ENCODE measurements around the gene PDK3.

The PDK3 gene

DNA sequence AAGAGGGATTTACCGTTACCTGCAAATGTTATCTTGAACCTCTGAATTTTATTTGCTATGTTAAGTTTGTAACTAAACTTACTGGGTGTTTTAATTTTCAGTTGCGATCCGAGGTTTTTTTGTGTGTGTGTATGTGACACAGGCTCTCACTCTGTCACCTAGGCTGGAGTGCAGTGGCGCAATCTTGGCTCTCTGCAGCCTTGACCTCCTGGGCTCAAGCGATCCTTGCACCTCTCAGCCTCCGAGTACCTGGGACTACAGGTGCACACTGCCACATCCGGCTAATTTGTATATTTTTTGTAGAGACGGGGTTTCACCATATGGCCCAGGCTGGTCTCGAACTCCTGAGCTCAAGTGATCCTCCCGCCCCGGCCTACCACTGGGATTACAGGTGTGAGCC, 18.5 kb downstream of the PDK3 start:
- DNase-seq = no peak

DNA sequence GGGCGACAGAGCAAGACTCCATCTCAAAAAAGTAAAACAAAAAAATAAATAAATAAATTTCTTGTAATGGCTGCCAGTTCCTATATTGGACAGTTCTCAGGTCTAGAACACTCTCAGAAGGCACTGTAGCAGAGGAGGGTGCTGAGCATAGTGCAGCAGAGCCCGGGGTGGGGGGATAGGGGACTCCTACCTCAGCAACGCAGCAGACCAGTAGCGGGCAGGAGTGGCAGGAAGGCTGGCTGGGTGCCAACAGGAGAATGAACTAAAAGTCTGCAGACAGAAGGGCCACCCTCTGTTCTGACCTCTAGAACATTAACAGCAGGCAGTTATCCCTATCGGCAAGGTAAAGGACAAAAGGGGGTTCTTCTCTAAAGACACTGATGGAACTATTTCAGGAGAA, 20.2 kb downstream of the PDK3 start:
- no peak for DNase-seq

DNA sequence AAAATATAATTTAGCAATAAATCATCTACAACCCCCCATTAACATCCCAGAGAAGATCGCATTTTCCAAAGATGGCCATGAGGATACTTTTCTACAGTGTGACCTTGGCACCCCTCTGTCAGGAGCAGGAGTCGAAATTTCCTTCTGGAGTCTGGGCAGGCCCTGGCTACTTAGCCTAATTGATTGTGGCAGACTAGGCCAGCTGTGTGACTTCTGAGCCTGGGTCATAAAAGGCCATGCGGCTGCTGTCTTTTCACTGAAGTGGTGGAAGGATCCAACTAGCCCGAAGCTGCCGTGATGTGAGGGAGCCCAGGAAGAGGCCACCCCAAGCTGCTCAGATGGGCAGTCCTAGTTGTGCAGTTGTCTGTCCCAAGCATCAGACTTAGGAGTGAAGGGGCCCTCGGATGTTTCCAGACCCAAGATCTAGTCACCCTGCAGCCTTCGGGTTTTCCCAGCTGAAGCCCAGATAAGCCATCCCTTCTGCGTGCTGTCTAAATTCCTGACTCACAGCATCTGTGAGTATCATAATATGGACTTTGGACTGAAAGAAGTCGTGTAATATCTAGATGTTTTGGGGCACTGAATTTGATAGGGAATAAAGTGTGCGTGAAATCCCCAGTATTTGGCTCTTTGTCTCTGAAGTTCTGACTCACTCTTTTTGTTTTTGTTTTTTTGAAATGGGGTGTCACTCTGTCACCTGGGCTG, 21.0 kb downstream of the PDK3 start:
- DNase-seq = no peak

DNA sequence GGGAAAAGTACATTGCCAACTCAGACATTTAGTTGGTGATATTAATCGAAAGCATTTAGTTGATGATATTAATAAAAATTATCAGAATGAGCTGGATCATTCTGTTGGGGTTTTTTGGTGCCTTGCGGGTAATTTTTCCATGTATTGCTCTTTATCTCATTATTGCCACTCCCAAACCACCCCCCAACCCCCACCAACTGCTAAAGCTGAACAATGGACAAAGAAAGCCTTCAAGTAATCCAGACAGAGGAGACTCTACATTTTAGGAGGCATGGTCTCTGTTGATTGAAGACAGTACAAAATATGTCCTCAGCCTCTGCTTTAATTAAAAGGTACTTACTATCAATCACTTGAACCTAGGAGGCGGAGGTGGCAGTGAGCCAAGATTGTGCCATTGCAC, 22.5 kb downstream of the PDK3 start:
- DNase-seq = no peak

DNA sequence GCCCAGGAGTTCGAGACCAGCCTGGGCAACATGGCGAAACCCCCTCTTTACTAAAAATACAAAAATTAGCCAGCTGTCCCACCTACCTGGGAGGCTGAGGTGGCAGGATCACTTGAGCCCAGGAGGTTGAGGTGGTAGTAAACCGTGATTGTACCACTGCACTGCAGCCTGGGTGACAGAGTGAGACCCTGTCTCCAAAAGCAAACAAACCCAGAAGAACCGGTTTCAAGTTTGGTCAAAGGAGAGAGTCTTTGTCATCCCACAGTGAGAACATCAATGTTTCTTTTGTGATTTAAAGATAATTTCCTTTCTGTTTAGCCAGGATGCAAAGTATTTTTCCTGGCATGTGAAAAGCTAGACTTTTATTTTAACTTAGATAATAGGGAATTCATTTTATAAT, 26.7 kb downstream of the PDK3 start:
- no peak for DNase-seq

DNA sequence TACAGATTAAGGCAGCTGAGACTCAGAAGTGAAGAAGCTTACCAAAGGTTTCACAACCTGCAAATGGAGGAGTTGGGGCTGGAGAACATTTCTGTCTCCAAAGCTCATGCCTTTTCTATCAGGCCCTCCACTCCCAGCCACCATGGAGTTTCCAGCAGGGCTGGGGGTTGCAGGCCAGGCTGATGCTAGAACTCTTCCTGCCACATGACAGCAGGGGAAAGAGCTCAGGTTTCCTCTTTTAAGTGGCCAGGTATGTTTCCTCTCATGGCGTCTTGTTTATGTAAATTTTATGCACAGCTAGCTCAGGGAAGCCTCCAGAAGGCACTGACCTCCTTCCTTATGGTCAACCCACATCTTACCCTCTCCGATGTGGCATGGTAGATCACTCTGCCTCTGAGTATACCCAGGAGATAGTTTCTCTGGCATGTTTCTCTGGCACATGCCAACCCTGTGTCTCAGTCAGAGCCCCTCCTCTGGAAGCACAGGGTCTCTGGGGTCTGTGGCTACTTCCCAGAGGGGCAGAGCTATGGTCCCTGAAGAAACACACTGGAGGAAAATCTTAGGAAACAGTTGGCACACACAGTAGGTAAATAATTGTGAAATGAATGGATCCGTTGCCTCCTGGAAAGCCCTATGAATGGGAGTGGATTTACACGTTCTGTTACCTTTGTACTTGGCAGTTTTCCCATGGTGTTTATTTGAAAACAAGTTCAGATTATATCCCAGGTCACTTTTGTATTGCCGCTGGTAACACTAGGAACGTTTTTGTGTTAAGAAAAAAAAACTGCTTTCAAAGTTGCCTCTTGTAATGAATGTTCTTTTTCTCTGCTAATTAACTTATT, 28.9 kb downstream of the PDK3 start:
- no peak for DNase-seq

DNA sequence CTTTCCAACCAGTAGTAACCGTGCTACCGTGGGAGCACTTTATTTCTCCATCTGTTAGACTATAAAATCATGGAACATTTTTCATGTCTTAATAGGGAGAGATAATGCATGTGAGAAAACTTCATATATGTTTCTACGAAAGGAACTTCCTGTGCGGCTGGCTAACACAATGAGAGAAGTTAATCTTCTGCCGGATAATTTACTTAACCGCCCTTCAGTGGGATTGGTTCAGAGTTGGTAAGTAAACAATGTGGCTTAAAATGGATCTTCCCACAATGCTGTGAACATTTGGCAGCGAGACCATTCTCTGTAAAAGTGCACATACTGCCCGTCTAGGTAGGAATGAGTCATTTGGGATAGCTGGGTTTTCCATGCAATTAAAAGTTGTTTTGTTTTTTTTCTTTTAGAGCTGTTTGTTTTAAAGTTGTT, 29.6 kb downstream of the PDK3 start:
- DNase-seq = no peak

DNA sequence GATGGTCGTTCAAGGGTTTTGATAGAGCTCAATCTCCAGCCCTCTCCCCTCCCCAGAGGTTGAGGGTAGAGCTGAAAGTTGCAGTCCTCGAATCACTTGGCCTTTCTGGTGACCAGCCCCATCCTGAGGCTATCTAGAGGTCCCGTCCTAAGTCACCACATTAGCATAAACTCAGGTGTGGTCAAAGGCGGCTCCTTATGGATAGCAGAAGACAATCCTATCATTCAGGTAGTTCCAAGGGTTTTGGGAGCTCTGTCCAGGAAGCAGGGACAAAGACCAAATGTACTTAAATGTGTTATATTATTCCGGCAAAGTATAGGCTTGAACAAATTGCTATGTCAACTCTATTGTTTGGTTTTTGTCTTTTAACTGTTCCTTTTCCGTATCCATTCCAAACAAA, 30.6 kb downstream of the PDK3 start:
- DNase-seq = no peak

DNA sequence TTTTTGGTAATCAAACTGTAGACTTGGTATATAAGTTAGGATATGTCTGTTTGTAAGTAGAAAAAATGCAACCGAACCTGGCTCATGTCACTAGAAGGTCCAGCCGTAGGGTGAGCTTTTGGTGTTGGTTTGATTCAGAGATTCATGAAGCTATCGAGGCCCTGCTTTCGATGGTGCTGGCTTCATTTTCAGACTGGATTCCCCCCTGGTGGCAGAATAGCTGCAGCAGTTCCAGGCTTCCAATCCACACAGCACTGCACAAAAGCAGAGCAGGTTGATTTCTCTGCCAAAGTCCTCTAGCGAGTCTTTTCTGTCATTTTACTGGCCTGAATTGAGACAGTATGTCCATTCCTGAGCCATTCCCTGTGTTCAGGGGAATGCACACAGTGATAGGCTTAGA, 33.1 kb downstream of the PDK3 start:
- DNase-seq = no peak

DNA sequence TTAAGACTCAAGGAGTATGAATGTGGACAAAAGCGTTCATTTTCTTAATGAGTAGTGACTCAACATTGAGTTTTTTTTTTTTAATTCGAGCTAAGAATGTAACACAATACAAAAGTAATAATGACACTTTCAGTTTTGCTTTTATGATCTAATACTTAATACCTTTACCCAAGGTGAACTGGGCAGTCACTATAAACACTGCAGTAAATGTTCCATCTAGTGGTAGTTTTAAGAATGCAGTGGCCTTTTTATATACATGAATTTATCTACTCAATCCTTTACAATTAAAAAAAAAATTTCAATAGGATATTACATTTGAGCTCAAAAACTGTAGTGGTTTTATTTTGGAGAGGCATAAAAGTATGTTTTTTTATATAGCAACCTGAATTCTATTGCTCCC, 33.9 kb downstream of the PDK3 start:
- DNase-seq = no peak

DNA sequence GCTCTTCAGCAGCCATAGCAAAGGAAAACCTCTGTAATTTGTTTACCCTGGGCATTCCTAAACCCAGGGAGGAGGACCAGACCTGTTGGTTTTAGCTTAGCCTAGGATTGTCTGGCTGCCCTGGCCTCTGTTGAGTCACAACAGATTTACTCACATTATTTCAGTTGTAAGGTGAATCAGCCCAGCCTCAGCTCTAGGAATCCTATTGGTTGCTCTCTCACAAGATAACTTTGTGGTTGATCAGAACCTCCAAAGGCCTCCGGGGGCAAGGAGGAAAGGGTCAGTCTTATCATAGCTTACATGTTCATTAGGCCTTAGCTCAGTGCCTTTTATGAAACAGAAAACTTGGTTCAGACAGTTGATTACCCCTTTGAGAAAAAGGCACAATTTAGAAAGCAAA, 41.0 kb downstream of the PDK3 start:
- no peak for DNase-seq

DNA sequence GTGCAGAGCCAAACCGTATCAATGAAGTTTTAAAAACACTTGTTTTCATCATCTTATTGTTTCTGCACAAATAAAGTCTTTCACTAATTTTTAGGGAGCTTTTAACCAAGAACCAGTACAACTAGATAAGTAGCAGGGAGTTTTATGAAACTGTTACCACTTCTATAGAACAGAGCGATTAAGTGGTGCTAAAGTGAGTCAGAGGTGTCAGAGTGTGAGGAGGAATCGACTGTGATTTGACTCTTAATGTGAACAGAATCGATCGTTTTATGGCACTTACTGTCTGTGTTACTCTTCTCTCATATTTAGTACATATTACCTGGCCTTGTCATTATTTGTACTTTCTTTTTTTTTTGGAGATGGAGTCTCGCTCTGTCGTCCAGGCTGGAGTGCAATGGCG, 43.3 kb downstream of the PDK3 start:
- DNase-seq = no peak

DNA sequence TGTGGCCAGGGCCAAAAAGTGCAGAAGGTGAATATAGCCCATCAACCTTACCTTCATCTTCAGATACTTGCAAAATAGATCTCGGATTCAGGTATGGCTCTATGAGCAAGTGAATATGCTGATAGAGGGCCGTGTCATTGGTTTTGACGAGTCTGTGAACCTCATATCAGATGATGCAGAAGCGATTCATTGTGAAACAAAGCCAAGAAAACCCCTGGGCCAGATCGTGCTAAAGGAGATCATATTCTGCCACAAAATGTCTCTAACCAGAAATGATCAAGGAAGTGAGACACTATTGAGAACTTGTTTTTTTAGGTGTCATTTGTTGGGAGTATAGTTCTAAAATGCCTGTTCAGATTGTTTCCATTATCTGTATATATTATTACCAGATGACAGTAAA, 48.3 kb downstream of the PDK3 start:
- no peak for DNase-seq

DNA sequence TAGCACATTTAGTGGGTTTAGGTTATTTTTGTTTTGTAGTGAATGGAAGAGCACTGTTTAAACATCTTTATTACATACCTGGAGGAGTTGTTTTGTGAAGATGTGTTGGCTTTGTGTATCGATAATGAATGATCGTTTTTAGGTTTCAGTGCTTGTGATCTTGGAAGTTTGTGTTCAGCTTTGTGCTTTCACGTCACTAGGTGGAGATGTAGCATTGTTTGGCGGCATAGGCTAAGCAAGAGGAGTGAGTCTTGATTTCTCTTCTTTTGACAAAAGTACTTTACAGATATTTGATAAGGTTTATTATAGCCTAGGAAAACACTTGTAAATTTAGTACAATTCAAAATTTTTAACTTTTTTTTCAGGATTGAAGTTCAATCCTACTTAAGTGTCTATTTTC, 50.4 kb downstream of the PDK3 start:
- DNase-seq = no peak

DNA sequence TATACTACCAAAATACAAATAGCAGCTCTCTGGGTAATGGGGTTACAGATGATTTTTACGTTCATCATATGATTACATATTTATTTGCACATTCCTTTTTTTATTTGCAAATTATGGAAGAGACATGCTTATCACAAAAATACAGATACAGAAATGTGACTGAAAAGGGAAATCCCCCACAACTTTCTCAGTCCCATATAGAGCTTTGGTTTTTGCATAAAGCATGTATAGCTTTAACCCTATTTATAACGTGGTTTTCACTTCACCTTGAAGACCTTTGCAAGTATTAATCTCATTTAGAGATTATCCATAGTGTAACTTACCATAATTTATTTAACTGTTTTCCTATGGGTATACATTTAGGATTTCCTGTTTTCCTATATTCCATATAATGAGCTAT, 55.4 kb downstream of the PDK3 start:
- no peak for DNase-seq

DNA sequence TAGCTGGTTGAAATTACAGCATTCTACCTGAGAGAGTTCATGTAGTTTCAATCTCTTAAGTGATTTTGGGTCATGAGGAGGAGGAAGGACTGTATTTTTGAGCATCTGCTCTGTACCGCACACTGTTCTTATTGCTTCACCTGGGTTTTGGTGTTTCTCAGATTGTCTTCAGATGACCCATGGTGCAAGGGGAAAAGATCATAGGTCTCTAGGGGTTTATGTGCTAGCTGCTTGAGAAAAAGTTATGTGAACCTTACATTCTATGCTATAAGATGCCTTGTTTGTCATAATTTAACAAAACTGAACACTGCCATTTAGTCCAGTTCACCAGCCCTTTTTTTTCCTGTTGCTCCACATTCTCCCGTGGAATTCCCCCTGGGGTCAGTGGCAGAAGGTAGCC, 60.4 kb downstream of the PDK3 start:
- no peak for DNase-seq

DNA sequence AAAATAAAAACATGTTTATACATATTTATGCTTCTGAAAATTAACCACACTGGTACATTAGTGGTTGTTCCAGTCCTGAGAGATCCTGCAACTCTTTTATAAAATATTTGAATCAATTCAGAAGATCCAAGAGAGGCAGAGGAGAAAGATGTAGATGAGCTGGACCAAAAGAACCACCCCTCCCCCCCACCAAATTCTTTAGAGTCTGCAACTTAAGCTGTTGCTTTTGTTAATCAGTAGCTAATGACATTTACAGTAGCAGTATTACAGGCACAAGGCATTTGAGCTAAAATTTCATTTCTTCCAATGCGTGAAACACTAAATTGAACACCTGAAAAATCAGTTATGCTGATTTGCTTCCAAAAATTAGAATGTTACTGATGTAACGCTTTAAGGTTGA, 61.5 kb downstream of the PDK3 start:
- no peak for DNase-seq

DNA sequence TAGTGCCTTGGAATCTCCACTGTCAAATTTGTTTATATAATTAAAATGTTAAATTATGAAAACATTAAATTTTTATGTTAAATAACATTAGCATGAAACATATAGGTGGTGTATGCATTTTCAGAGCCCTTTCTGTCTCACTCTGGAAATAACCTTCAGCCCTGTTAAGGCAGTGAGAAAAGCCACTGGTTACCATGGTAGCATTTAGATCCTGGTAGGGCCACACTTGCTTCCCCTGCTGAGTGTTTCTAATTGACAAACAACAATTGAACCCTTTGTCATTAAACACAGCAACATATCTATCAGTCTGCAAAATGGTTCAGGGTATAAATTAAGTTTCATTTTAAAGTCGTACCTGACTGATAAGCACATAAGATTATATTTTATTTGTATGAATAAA, 63.5 kb downstream of the PDK3 start:
- no peak for DNase-seq

DNA sequence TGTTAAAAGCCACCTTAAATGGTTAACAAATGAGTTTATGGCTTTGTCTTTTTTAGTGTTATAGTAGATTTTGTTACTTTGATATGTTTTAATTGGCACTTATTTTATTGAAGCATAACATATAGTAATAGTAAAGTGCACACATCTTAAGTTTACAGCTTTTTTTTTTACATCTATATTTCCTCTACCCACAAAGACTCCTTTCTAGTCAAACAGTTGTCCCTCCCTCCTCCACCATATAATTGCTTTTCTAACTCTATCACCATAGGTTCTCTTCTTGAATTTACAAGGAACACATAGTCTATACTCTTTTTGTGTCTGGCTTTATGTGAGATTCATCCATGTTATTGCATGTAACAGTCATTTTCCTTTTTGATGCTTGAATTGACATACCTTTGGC, 71.5 kb downstream of the PDK3 start:
- no peak for DNase-seq

DNA sequence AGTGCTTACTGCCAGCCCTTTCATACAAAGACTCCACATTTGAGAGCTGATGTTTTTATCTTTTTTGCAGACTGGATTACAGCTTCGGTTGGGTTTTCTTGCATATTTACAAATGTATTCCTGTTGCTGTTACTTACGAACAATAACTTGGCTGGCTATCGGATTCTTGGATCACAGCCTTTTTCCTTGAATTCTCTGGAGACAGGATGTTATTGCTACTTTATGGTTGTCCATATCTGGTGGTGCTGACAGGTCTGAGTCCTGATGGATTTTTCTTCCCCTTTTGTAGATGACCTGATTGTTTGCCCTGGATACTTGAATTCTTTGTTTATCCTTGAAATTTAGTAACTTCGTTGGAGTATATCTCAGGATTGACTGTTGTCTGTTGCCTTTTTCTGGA, 77.7 kb downstream of the PDK3 start:
- no peak for DNase-seq

DNA sequence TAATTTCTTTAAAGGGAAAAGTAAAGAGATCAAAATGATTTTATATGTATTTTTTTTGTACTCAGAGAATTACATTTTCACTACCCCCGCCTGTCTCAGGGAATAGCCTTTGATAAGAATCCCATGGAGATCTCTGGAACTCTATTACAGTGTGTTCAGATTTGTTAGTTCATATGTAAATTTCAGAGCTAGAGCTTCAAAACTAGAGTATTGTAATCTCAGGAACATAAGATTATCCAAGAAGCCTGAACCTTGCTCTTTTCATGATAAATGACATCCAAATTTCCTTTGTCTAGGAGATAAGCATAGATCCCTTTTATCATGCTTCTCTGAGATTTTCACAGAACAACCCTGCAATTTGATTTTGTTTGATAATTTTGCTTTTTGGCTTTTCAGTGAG, 82.9 kb downstream of the PDK3 start:
- no peak for DNase-seq

DNA sequence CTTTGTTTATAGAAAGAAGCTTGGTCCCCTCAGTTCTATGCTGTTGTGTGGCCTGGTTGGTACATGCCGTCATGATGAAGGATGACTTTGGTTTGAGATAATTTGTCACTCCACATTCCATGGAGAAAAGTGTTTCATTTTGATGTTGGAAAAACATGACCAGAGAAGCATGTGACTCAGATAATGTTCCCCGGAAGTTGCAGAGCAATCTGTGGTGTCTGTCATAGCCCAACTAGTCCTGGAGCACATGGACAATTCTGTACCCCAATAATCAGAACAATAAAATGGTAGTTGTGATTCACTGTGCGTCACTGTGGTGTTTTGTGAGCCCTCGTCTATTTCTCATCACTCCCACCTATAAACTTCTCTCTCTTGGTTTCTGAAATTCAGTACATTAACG, 85.1 kb downstream of the PDK3 start:
- no peak for DNase-seq

DNA sequence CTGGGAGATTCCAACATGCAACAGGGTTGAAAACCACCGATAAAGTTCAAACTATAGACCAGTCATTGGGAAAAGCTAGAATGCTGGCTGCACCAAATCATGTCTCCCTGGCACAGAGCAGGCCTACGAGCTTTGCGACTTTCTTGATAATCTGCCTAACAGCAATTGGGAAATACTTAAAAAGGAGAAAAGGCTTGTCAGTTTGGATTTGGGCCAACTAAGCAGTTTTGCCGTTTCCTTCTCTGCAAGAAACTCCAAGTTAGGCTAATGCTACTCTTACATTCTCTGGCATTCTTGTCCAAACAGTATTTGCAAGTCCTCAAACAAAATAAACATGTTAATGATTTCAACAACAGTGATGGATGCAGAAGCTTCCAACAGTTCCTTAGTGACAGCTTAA, 87.9 kb downstream of the PDK3 start:
- DNase-seq = no peak

DNA sequence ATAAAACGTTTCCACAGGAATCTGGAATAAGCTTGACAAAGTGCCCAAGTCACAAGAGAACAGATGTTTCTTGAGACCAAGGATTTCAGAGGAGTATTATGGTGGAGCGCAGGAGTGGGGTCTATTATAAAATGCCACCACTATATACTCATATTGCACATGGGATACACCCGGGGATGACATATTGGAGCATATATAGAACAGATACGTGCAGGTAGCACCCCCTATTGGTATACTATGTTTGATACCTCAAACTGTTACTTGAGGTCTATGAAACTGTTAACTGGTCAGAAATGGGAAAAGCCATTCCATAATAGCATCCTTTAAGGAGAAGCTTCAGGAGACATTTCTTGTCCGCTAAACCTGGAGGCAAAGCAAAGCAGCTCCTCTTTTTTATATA, 96.0 kb downstream of the PDK3 start:
- no peak for DNase-seq

All from GOT3 (cell line).